ENCODE data around the gene ITSN2.
"Not testable (repeated sequence)": the region's sequence is repeated elsewhere in the genome, so short reads cannot be mapped to it uniquely, and the experiment has no call there.

GRCh38 chr2:24197213-24197612, 163.1 kb downstream of the ITSN2 start:
- TF ChIP-seq, protein P1, sequence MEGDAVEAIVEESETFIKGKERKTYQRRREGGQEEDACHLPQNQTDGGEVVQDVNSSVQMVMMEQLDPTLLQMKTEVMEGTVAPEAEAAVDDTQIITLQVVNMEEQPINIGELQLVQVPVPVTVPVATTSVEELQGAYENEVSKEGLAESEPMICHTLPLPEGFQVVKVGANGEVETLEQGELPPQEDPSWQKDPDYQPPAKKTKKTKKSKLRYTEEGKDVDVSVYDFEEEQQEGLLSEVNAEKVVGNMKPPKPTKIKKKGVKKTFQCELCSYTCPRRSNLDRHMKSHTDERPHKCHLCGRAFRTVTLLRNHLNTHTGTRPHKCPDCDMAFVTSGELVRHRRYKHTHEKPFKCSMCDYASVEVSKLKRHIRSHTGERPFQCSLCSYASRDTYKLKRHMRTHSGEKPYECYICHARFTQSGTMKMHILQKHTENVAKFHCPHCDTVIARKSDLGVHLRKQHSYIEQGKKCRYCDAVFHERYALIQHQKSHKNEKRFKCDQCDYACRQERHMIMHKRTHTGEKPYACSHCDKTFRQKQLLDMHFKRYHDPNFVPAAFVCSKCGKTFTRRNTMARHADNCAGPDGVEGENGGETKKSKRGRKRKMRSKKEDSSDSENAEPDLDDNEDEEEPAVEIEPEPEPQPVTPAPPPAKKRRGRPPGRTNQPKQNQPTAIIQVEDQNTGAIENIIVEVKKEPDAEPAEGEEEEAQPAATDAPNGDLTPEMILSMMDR (IDR thresholded peaks at IDR 0.05), result not testable (repeated sequence)
- TF ChIP-seq POLR2A (IDR thresholded peaks at IDR 0.05), result not testable (repeated sequence)

All from lower leg skin (tissue), 3 donors.